Uterus (tissue), 2 donors: ENCODE data around the gene ARID5B.

Experiments
- POLR2A ChIP-seq, 2 donors: fragments of 450-650 bp; IDR thresholded peaks; one replicate each; pipeline ENCODE4 v1.6.1; 2016; ENCODE audit warnings: antibody characterized with exemption in 2 of 2, mild to moderate bottlenecking in 1 of 2, moderate library complexity in 1 of 2
- TF ChIP-seq, protein P1 (sequence below), 4 experiments: fragments of 200-600 bp in 2 of 4; fragments of 450-650 bp in 2 of 4; sonication (generic) in 2 of 4; IDR thresholded peaks; one replicate each; pipeline ENCODE4 v1.5.1; 2016 to 2019; ENCODE audit warnings: antibody characterized with exemption in 4 of 4, mild to moderate bottlenecking in 2 of 4, moderate library complexity in 1 of 4

DNA sequence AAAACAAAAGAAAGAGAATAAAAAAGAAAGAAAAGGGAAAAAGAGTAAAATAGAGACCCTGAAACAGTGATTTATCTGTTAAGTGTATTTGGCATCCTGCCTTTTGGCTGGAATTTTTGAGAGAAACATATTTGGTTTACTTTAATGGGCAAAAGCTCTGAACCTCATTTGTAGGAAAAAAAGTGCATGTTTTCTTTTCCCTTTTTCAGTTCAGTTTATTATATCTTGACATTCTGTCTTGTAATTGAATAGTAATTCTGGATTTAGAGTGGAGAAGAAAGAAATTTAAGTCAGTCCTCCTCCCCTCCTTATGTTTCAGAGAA, 69.5 kb downstream of the ARID5B start:
- TF ChIP-seq, protein P1, sequence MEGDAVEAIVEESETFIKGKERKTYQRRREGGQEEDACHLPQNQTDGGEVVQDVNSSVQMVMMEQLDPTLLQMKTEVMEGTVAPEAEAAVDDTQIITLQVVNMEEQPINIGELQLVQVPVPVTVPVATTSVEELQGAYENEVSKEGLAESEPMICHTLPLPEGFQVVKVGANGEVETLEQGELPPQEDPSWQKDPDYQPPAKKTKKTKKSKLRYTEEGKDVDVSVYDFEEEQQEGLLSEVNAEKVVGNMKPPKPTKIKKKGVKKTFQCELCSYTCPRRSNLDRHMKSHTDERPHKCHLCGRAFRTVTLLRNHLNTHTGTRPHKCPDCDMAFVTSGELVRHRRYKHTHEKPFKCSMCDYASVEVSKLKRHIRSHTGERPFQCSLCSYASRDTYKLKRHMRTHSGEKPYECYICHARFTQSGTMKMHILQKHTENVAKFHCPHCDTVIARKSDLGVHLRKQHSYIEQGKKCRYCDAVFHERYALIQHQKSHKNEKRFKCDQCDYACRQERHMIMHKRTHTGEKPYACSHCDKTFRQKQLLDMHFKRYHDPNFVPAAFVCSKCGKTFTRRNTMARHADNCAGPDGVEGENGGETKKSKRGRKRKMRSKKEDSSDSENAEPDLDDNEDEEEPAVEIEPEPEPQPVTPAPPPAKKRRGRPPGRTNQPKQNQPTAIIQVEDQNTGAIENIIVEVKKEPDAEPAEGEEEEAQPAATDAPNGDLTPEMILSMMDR (IDR thresholded peaks at IDR 0.05), result no peak
- TF ChIP-seq POLR2A (IDR thresholded peaks at IDR 0.05), result no peak
